SJSA1 (cell line): ENCODE data around the gene AMELX. TPM values are rescaled to one million over a fixed set of nuclear protein-coding genes. Genes with fewer than 3 reads are reported as not detected.

ENCODE experiments used
- DNase-seq, 2 experiments: peaks; one replicate each; pipeline ENCODE4 v3.0.0-alpha.2; 2015 to 2020; ENCODE audit warnings: low spot score in 2 of 2, low read depth in 1 of 2
- H3K27ac ChIP-seq: fragments of 250-450 bp; sonication (Bioruptor Pico); 2 replicates; pipeline ENCODE4 v1.5.1; 2020; ENCODE audit warnings: mild to moderate bottlenecking, moderate library complexity
- H3K27me3 ChIP-seq: fragments of 250-450 bp; sonication (Bioruptor Pico); replicated peaks from 2 replicates; pipeline ENCODE4 v1.5.1; 2020; ENCODE audit warnings: mild to moderate bottlenecking, moderate library complexity
- H3K36me3 ChIP-seq: fragments of 250-450 bp; sonication (Bioruptor Pico); 2 replicates; pipeline ENCODE4 v1.5.1; 2020; ENCODE audit warnings: mild to moderate bottlenecking
- H3K4me1 ChIP-seq: fragments of 250-450 bp; sonication (Bioruptor Pico); replicated peaks from 2 replicates; pipeline ENCODE4 v1.6.1; 2021; ENCODE audit warnings: mild to moderate bottlenecking
- H3K4me3 ChIP-seq: fragments of 250-450 bp; sonication (Bioruptor Pico); 2 replicates; pipeline ENCODE4 v1.5.1; 2020; ENCODE audit warnings: mild to moderate bottlenecking
- H3K9me3 ChIP-seq: fragments of 250-450 bp; sonication (Bioruptor Pico); replicated peaks from 2 replicates; pipeline ENCODE4 v1.5.1; 2020; ENCODE audit warnings: mild to moderate bottlenecking
- total RNA-seq: library from RNA; depleted of rRNA; stranded (reverse); fragments of >200 nt; shearing (Covaris generic); gene quantifications from 2 replicates; pipeline ENCODE4 v1.2.3, GENCODE V29; 2014

Gene AMELX
- total RNA-seq, 1 experiment from 2014 or later = not detected

- Histone ChIP-seq H3K36me3 (no peaks in the 10 kb centered on the region), H3K9me3 (no peaks in the 10 kb centered on the region)
- DNase-seq = no peak
Observed at GRCh38 chrX:11273544-11273943, 19.7 kb upstream of the AMELX start.

GRCh38 chrX:11282043-11282442, 11.2 kb upstream of the AMELX start:
- no peak overlapping the region for H3K27ac ChIP-seq
- H3K4me3 ChIP-seq = no peak overlapping the region
- DNase-seq = no peak
- no peaks in the 10 kb centered on the region for H3K4me1 ChIP-seq
- H3K27me3 ChIP-seq = no peaks in the 10 kb centered on the region
- no peaks in the 10 kb centered on the region for H3K9me3 ChIP-seq
- H3K36me3 ChIP-seq = no peaks in the 10 kb centered on the region

More at GRCh38 chrX:11273544-11273943, 19.7 kb upstream of the AMELX start:
- Histone ChIP-seq H3K27ac (no peak overlapping the region), H3K4me3 (no peak overlapping the region), H3K27me3 (no peaks in the 10 kb centered on the region), H3K4me1 (no peaks in the 10 kb centered on the region)

GRCh38 chrX:11285651-11286050, 7.6 kb upstream of the AMELX start:
- Histone ChIP-seq H3K4me1 (no peaks in the 10 kb centered on the region), H3K4me3 (no peak overlapping the region), H3K9me3 (no peaks in the 10 kb centered on the region), H3K27ac (no peak overlapping the region), H3K27me3 (no peaks in the 10 kb centered on the region), H3K36me3 (no peaks in the 10 kb centered on the region)
- no peak for DNase-seq

GRCh38 chrX:11287505-11287904, 5.7 kb upstream of the AMELX start:
- Histone ChIP-seq H3K9me3 (no peaks in the 10 kb centered on the region), H3K27me3 (no peaks in the 10 kb centered on the region), H3K36me3 (no peaks in the 10 kb centered on the region), H3K4me1 (no peaks in the 10 kb centered on the region), H3K27ac (no peak overlapping the region), H3K4me3 (no peak overlapping the region)
- DNase-seq = no peak

GRCh38 chrX:11290416-11291102, 2.7 kb upstream of the AMELX start:
- Histone ChIP-seq H3K36me3 (no peaks in the 10 kb centered on the region), H3K4me1 (no peaks in the 10 kb centered on the region), H3K27me3 (no peaks in the 10 kb centered on the region), H3K4me3 (no peak overlapping the region), H3K9me3 (no peaks in the 10 kb centered on the region), H3K27ac (no peak overlapping the region)
- DNase-seq = no peak

GRCh38 chrX:11296051-11296450, 2.8 kb downstream of the AMELX start:
- H3K9me3 ChIP-seq = no peaks in the 10 kb centered on the region
- no peaks in the 10 kb centered on the region for H3K4me1 ChIP-seq
- H3K36me3 ChIP-seq = no peaks in the 10 kb centered on the region
- DNase-seq = no peak
- H3K27me3 ChIP-seq = no peaks in the 10 kb centered on the region
- H3K4me3 ChIP-seq = no peak overlapping the region
- no peak overlapping the region for H3K27ac ChIP-seq

- no peak for DNase-seq
- H3K27me3 ChIP-seq = no peaks in the 10 kb centered on the region
- H3K9me3 ChIP-seq = no peaks in the 10 kb centered on the region
- H3K4me1 ChIP-seq = no peaks in the 10 kb centered on the region
- H3K4me3 ChIP-seq = no peak overlapping the region
- H3K36me3 ChIP-seq = no peaks in the 10 kb centered on the region
- no peak overlapping the region for H3K27ac ChIP-seq
Observed at GRCh38 chrX:11298600-11298999, 5.4 kb downstream of the AMELX start.

- Histone ChIP-seq H3K36me3 (no peaks in the 10 kb centered on the region), H3K27me3 (no peaks in the 10 kb centered on the region), H3K27ac (no peak overlapping the region), H3K4me3 (no peak overlapping the region), H3K9me3 (no peaks in the 10 kb centered on the region), H3K4me1 (no peaks in the 10 kb centered on the region)
- DNase-seq = no peak
Observed at GRCh38 chrX:11304829-11305228, 11.6 kb downstream of the AMELX start.

- Histone ChIP-seq H3K9me3 (no peaks in the 10 kb centered on the region), H3K27me3 (no peaks in the 10 kb centered on the region), H3K36me3 (no peaks in the 10 kb centered on the region), H3K4me3 (no peak overlapping the region), H3K27ac (no peak overlapping the region), H3K4me1 (no peaks in the 10 kb centered on the region)
- DNase-seq = no peak
Observed at GRCh38 chrX:11305641-11306040, 12.4 kb downstream of the AMELX start.

GRCh38 chrX:11309220-11309619, 16.0 kb downstream of the AMELX start:
- no peaks in the 10 kb centered on the region for H3K27me3 ChIP-seq
- no peaks in the 10 kb centered on the region for H3K9me3 ChIP-seq
- H3K36me3 ChIP-seq = no peaks in the 10 kb centered on the region
- no peak for DNase-seq
- H3K27ac ChIP-seq = no peak overlapping the region
- H3K4me3 ChIP-seq = no peak overlapping the region
- no peaks in the 10 kb centered on the region for H3K4me1 ChIP-seq

GRCh38 chrX:11311706-11312105, 18.5 kb downstream of the AMELX start:
- DNase-seq = no peak
- no peak overlapping the region for H3K4me3 ChIP-seq
- H3K36me3 ChIP-seq = no peaks in the 10 kb centered on the region
- H3K27ac ChIP-seq = no peak overlapping the region
- no peaks in the 10 kb centered on the region for H3K4me1 ChIP-seq
- H3K9me3 ChIP-seq = no peaks in the 10 kb centered on the region
- no peaks in the 10 kb centered on the region for H3K27me3 ChIP-seq

- no peak for DNase-seq
- H3K27me3 ChIP-seq = no peaks in the 10 kb centered on the region
Observed at GRCh38 chrX:11319806-11320520, 26.8 kb downstream of the AMELX start.

GRCh38 chrX:11321986-11322385, 28.8 kb downstream of the AMELX start:
- no peak overlapping the region for H3K4me3 ChIP-seq
- H3K4me1 ChIP-seq = no peaks in the 10 kb centered on the region
- DNase-seq = no peak
- no peaks in the 10 kb centered on the region for H3K27me3 ChIP-seq
- H3K36me3 ChIP-seq = no peaks in the 10 kb centered on the region
- no peaks in the 10 kb centered on the region for H3K9me3 ChIP-seq
- H3K27ac ChIP-seq = no peak overlapping the region

More at GRCh38 chrX:11319806-11320520, 26.8 kb downstream of the AMELX start:
- H3K4me3 ChIP-seq = no peak overlapping the region
- H3K27ac ChIP-seq = no peak overlapping the region
- no peaks in the 10 kb centered on the region for H3K9me3 ChIP-seq
- no peaks in the 10 kb centered on the region for H3K4me1 ChIP-seq
- no peaks in the 10 kb centered on the region for H3K36me3 ChIP-seq

GRCh38 chrX:11328134-11328533, 34.9 kb downstream of the AMELX start:
- Histone ChIP-seq H3K9me3 (no peaks in the 10 kb centered on the region), H3K36me3 (no peaks in the 10 kb centered on the region), H3K27me3 (no peaks in the 10 kb centered on the region), H3K4me3 (no peak overlapping the region), H3K27ac (no peak overlapping the region), H3K4me1 (no peaks in the 10 kb centered on the region)
- no peak for DNase-seq
